Fibroblast of skin of left biceps (primary cell): Measurements from ENCODE around the gene AATK.
"Not testable (repeated sequence)": the region's sequence is repeated elsewhere in the genome, so short reads cannot be mapped to it uniquely, and the experiment has no call there.

Source experiments
- DNase-seq, 2 experiments: peaks; one replicate each; pipeline ENCODE4 v3.0.0-alpha.2; 2013; ENCODE audit warnings: low read depth in 2 of 2

The AATK gene

DNA sequence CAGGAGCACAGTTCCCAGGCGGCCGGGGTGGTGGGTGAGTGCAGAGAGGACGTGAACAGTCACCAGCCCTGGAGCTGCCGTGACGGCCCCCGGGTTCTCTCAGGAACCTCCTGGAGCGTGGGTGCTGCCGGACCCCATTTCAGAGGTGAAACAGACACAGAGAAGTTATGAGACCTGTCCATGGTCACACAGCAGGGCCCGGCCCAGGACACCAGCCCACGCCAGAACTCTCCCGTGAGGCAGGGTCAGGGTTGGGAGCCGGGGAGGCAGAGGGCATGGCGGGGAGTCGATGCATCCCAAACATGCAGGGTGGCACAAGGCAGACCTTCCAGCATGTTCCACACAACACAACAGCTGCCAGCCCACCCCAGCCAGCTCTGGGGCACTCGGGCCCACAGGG, 4.5 kb downstream of the AATK start:
- no peak for DNase-seq

DNA sequence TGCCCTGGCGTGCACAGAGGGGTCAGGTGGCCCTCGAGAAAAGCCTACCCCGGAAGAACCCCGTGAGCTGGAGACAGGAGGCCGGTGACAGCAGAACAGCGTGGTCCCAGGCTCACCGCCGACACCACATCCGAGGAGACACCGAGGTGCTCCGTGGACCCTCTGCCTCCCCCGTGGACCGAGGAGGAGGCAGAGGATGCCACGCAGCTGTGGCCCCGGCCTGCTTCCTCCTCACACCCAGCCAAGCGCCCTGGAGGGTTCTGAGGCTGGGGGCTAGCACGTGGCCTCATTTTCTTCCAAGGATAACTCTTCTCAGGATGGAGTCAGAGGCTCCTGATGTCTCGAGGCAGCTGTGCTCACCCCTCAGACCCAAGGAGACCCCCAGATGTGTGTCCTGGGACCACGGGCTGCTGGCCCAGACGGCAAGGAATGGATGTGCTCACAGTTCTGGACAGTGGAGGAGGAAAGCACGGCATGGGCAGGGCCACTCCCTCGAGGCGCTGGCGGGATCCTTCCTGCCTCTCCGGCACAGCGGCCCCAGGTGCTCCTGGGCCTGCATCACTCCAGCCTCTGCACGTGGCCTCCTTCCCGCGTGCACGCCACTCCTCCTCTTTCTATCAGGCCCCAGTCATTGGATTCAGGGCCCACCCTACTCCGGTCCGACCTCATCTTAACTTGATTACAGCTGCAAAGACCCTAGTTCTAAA, 5.1 kb downstream of the AATK start:
- no peak for DNase-seq

DNA sequence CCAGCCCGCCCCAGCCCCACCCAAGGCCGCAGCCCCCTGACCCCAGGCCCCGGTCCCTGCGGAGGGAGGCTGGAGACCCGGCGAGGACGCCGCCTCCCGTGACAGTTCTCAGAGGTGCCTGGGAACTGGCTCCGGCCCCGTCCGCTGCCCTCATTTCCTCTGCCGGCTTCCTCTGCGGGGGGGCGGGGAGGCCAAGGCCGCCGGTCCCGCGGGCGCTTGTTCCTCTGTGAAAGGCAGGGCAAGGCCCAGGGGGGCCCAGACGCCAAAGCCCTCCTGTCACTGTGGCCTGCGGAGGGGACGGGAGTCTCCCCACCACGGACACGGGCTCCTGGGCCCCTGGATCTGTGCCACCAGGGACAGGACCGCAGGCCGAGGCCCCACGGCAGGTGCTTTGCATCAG, 5.7 kb downstream of the AATK start:
- no peak for DNase-seq

DNA sequence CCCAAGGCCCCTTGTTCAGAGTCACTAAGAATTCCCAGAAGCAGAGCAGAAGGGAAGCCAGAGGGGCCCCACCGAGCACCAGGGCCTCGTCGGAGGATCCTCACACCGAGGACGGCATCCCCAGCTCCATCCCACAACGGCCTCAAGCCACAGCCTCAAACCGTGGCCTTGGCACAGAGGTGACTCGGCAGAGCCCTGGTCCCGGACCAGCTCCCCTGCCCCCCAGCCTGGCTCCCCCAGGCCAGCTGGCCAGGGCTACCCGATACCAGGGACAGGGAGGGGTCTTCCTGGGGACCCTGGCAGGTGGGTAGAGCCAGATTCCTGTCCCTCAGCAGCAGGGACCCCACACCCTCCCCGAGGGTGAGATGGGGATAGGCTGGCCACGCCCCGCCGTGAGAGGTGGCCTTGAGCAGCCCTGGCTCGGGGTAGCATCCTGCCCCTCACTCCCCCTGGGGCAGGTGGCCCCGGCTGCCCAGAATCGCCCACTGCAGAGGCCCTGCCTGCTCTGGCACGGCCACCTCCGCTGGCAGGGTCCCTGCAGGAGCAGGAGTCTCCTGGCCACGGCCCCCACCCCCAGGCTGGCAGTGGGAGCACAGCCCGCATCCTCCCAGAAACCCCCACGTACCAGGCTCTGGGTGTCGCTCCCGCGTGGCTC, 6.3 kb downstream of the AATK start:
- no peak for DNase-seq

DNA sequence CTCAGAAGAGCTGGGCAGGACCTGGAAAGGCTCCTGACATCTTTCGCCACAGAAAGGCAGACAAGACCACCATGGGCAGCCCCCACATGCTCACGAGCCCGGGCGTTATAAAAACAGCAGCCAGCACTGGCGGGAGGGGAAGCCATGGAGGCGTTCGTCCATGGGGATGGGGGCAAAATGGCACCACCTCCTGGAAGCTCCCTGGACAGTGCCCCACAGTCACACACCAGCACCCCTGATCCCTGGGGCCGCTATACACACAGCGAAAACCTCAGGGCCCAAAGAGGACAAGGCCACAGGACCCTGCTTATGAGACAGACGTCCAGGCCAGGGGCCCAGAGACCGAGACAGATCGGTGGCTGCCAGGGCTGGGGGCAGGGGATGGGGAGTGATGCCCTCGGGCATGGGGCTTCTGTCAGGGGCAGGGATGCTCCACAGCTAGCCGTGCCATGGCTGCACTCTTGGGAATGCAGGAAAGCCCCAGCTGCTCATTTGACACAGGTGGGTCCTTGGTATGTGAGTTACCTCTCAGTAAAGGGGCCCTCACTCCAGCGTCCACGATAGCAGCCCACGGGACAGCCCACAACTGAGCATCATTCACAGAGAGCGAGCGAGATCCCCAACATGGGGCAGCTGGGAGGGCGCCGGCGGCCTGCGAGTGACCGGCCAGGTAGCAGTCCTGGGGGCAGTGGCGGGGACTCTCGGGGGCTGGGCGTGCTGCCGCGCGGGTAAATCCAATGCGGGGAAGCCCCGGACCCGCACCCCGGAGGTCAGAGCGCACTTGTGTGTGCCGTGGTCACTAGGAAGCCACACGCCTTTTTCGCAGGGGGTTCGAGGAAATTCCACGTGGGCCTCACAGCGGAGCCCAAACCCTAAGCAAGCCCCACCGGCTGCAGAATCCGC, 7.1 kb downstream of the AATK start:
- DNase-seq, result no peak

DNA sequence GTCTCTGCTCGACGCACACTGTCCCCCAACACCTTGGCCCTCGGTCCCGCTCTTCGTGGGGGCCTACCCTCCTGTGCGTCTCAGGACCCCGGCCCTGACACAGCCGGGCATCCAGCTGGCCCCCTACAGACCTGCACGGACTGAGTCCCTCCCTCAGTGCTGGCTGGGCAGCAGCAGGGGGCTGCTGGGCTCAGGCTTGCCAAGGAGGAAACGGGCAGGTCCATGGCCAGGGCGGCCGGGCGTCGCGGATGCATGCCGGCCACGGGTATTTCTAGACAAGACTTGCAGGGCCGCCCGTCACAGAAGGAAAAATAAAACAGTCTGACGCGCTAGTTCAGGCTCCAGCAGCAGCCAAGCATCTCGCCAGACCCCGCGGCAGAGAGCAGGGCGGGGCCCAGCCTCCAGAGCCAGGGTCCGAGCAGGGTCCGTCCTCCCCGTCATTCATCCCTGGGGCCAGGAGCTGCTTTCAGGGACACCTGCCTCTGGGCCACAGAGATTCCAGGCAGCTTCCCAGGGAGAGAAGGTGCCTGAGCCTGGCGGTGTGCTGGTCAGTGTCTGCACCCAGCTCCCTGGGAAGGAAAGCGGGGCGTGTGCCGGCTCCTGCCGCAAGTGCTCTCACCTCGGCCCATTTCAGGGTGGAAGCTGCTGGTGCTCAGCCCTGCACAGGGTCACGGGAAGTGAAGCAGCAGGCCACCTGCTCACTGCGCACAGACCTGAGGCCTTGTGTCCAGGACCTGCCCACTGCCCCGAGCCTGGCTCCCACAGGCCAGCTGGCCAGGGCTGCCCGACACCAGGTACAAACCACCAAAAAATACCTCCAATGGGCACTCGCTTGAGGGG, 8.0 kb downstream of the AATK start:
- DNase-seq, result no peak

DNA sequence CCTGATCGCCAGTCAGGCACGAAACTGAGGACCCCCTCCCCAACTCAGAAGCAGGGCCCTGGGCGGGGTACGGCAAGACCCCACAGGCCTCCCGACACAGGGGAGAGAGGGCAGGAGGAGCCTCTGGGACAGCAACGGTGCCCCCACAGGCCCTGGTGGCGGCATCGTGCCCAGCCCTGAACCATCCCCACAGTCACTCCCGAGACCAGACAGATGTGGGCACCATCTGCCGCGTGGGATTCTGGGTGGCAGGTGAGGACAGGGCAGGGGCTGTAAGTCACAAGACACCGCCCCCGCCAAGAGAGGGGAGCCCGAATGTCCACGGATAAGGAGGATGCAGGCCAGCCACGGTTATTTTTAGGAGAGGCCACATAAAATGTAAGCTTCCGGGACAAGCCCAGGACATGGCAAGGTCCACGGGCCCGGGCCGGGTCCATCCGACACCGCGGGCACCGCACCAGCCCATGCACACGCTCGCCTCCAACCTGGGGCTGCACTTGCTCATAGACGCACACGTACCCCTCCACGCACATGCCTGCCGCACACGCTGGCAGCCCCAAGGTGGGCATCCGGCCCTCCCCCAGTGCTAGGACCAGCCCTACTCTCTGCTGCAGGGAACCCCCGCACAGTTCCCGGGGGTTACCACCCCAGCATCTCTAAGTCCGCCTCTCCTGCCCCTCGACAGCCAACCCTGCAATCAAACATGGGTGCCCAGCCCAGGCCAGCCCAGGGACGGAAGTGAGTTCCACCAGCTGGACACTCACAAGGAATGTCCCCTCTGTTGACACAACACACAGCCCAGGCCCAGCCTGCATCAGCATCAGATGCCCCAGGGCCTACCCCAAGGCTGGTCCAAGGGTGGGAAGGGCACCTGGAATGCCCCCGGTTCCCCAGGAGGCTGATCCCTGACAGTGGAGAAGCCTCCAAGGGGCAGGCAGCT, 8.9 kb downstream of the AATK start:
- DNase-seq, result no peak

DNA sequence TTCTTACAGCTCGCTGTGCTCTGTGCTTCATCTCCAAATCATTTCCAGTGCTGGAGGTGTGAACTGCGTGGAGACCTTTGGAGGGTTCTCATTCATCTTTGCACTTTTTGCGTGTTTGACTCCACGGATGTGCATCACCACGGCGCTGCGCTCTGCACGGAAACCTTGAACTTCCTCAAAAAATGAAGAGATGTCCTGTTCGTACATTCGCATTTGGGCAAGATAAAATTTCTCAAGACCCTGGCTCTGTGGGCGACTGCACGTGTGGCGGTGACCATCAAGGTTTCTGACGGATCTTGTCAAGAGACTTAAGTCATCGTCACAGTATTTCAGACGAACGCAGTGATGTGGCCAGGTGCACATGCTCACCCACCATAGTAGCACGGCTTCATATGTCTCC, 11.1 kb downstream of the AATK start:
- DNase-seq, result no peak

DNA sequence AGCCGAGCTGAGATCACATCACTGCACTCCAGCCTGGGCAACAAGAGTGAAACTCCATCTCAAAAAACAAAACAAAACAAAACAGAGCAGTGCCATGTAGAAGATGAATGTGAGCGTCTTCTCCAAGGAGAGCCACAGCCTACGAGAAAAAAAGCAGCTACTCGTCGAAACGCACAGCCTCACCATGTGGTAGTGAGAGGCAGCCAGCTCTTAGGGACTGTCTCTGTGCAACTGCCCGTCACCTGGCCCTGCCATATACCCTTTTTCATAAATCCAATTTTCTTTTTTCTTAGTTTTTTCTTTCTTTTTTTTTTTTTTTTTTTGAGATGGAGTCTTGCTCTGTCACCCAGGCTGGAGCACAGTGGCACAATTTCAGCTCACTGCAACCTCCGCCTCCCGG, 12.0 kb downstream of the AATK start:
- DNase-seq, result not testable (repeated sequence)

DNA sequence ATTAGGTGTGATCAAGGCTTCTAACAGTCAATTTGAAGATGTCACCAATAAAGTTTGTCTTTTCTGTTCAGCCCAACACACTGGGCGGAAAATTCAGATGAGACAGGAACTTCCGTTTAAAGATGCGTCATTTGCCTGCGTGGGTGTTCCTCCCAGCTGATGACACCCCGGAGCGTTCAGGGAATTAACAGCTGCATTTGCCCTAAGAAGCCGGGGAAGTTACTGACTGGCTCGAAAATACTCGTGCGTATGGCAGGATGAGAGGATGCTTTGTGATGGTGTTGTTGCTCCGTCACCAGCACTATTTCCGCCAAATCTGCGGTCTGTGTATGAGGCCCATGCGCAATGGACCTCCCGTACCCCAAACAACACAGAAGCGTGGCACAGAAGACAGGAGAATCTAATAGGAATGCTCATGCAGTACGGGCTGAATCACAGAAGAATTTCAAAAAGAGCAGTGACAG, 12.6 kb downstream of the AATK start:
- no peak for DNase-seq

DNA sequence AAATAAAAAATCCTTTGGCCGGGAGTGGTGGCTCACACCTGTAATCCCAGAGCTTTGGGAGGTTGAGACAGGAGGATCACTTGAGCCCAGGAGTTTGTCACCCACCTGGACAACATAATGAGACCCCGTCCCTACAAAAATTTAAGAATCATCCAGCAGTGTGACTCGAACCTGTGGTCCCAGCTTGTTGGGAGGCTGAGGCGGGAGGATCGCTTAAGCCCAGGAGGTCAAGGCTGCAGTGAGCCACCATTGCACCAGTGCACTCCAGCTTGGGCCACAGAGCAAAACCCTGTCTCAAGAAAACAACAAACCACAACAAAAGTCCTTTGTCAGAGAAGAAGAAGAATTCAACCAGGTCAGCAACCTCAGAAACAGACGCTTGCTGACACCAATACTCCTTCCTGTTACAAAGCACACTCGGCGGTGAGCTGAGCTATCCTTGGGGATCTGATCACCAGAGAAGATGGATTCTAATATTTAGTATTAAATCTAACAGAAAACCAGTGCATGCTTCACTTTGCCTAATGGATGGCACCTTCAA, 13.7 kb downstream of the AATK start:
- no peak for DNase-seq

DNA sequence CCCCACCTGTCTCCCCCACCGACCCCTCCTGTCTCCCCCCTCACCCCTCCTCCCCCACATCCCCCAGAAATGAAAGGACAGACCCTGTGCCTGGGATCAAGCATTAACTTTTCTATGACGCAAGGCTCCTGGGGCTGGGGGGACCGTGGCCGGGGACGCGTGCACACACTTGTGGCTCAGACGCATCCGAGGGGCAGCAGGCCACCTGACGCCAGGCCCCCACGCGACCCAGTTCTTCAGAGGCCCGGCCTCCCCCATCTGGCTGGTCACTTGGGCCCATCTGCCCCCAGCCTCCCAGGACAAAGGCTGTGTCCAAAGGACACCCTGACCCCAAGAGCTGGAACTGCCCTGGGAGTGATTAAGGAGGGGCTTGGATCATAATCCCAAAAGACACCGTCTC, 14.7 kb downstream of the AATK start:
- no peak for DNase-seq

DNA sequence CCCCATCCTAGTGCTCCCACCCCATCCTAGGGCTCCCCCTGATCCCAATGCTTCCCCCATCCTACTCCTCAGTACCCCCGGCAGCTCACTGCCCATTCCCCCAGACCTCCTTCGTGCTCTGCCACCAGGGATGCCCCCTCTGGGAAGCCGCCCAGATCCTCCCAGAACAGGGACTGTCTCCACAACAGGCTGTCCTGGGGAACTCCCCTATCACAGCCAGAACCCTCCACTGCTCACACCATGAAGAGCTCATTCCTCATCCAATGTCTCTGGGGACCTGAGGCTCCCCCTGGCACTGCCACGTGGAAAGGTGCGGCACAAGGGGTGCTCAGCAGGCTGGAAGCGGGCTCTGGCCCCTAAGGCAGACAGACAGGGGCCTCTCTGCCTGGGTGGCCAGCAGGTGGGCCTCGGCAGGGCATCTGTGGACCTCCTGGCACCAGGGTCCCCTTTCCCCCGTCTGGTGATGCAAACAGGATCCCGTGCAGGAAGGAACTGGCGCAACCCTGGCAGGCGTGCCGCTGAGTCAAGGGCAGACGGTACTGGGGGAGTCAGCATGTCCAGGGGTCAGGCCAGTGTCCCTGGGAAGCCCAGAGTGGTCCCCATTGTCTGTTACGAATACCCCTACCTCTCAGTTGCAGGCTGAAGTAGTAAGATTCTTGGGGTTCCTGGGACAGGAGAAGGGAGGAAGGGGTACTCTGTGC, 15.5 kb downstream of the AATK start:
- no peak for DNase-seq

DNA sequence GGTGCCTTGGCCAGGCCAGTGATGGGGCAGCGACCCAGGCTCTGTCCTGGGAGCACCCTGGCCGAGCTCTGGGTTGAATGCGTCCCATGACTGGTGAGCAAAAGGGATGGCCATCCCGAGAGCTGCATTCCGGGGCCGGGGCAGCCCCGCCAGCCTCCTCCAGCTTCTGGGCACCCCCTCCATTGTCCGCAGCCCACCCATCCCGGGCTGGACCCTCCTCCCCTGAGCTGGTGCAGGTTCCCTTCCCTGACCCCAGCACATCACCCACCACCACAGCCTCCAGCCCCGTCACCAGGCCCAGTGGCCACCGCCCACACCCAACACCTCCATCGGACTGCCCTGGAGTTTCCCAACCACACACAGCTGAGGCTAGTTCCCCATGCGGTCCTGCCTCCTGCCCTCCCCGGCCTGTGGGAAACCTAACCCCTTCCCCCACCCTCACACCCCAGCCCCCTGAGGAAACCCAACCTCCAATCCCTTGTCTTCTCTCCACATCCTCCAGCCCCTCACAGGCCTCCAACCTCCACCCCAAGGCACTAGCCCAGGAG, 17.0 kb downstream of the AATK start:
- no peak for DNase-seq

DNA sequence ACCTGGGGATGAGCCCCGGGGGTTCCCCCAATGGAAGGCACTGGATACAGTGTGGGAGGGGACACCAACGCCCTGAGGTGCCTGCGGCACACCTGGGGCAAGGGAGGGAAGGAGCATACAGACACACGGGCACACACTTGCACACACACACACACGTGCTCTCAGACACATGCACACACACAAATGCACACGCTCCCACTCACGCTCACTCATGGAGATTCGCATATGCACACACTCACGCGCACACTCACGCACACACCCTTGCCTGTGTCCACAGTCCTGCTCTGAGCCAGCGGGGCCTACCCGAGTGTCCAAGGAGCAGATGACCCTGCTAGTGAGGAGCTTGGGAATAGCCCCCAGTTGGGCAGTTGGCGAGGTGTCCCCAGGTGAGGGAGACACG, 17.4 kb downstream of the AATK start:
- no peak for DNase-seq

DNA sequence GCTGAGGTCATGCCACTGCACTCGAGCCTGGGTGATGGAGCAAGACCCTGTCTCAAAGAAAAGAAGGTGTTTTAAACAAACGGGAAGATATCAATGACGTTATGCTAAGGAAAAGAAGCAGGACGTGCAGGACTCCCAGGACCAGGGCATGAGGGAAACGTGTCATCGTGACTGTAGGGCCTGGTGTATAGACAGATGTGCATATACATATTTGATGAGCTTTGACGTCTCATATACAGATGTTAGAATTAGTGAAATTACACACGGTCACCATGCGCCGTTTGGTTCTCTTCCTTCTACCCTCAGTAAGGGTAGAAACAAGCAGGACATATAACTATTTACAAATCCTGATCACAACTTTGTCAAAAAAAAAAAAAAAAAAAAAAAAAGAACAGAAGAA, 18.3 kb downstream of the AATK start:
- DNase-seq, result no peak

DNA sequence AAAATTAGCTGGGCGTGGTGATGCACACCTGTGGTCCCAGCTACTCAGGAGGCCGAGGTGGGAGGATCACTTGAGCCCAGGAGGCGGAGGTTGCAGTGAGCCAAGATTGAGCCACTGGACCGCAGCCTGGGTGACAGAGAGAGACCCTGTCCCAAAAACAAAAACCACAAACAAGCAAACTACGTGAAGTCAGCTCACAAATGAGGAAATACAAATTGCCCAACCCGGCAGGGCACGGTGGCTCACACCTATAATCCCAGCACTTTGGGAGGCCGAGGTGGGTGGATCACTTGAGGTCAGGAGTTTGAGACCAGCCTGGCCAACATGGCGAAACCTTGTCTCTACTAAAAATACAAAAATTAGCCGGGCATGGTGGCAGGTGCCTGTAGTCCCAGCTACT, 19.8 kb downstream of the AATK start:
- DNase-seq, result not testable (repeated sequence)

DNA sequence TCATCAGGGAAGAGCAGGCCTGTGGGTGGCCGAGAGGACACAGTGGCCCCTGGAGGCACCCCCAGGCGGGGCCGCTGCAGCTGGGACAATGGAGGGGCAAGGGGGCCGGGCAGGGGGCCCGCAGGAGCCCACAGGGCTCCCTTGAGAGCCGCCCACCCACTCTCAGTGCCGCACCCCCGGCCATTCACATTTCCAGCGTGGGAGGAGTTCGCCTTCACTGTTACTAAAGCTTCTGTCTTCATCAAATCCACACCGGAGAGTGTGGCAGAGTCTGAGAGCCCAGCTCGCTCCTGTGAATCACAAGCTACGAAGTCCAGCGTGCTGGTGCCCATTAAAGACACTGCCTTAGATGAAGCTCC, 21.6 kb downstream of the AATK start:
- DNase-seq, result no peak

DNA sequence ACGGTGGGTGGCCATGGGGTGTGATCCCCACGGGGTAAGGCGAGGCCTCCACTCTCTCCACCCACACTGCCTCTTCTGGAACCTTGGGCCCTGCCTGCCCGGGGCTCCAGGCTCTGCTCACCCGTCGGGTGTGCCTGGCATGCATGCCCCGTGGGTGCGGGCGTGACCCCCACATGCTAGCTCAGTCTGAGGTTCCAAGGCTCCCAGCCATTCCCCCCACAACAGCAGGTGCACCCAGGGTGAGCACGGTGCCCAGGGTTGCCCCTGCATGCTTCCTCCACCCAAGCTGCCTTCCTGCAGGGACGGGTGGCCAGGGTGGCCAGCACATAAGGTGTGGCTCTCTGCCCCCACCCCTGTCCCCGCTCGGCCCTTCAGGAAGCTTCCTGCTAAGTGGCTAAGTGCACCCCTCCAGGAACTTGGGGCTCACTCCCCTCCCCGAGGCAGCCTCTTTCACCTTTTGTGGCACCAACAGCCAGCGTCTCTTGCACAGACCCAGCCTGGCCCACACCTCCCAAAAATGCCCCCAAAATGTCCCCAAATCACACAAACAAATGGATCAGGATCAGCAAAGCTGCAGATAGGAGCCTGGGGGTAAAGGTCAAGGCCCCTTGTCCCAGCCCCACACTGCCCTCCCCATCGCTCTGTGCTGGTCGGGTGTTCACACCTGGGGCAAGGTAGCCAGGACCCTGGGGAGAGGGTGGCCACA, 22.2 kb downstream of the AATK start:
- no peak for DNase-seq
